B cell (primary cell): ENCODE results near the gene TBCEL.
"Not testable (repeated sequence)": the region's sequence is repeated elsewhere in the genome, so short reads cannot be mapped to it uniquely, and the experiment has no call there.

ENCODE experiments used
- CTCF ChIP-seq: fragments of 200-600 bp; IDR thresholded peaks from one replicate; pipeline ENCODE4 v1.8.0; 2022; ENCODE audit warnings: antibody characterized with exemption, mild to moderate bottlenecking
- EZH2 ChIP-seq: IDR thresholded peaks from 2 replicates; pipeline ENCODE4 v1.6.1; 2012; ENCODE audit warnings: borderline replicate concordance, low read depth, mild to moderate bottlenecking, moderate library complexity, low read length; ENCODE audit not compliant: insufficient read depth, poor library complexity, severe bottlenecking

DNA sequence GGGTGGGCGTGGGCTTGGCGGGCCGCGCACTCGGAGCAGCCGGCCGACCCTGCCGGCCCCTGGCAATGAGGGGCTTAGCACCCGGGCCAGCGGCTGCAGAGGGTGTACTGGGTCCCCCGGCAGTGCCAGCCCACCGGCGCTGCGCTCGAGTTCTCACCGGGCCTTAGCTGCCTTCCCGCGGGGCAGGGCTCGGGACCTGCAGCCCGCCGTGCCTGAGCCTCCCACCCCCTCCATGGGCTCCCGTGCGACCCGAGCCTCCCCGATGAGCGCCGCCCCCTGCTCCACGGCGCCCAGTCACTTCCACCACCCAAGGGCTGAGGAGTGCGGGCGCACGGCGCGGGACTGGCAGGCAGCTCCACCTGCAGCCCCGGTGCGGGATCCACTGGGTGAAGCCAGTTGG lies 2.2 kb upstream of the TBCEL start:
- TF ChIP-seq CTCF, EZH2: not testable (repeated sequence)
